Activated T-helper 1 cell treated with anti-CD3 and anti-CD28 coated beads, Interleukin-12 subunit alpha, Interleukin-12 subunit beta, Interleukin-2, Interleukin-4 antibody, amounts not matched to agents 30 ng/mL and 10 ng/mL and 1 ng/mL, durations not matched to agents 14 hours and 24 hours and 36 hours (primary cell): ENCODE results near the gene PLA2G2E. TPM values are rescaled to one million over a fixed set of nuclear protein-coding genes. Genes with fewer than 3 reads are reported as not detected.
"Not testable (repeated sequence)": the region's sequence is repeated elsewhere in the genome, so short reads cannot be mapped to it uniquely, and the experiment has no call there.

Experiments used
- DNase-seq: peaks from one replicate; pipeline ENCODE4 v3.0.0; 2021; ENCODE audit warnings: low spot score
- H3K27ac Mint-ChIP-seq: one replicate; pipeline ENCODE4 v1.8.0; 2021; ENCODE audit warnings: mild to moderate bottlenecking, mixed read lengths
- H3K27me3 Mint-ChIP-seq: one replicate; pipeline ENCODE4 v1.8.0; 2022; ENCODE audit warnings: mild to moderate bottlenecking, moderate library complexity, mixed read lengths; ENCODE audit not compliant: insufficient read depth
- H3K36me3 Mint-ChIP-seq: one replicate; pipeline ENCODE4 v1.8.0; 2021; ENCODE audit warnings: low read depth, mixed read lengths
- H3K4me1 Mint-ChIP-seq: one replicate; pipeline ENCODE4 v1.8.0; 2021; ENCODE audit warnings: low read depth, mixed read lengths
- H3K4me3 Mint-ChIP-seq: one replicate; pipeline ENCODE4 v1.8.0; 2021; ENCODE audit warnings: mild to moderate bottlenecking, moderate library complexity, mixed read lengths
- H3K9me3 Mint-ChIP-seq: one replicate; pipeline ENCODE4 v1.8.0; 2021; ENCODE audit warnings: mixed read lengths
- intact Hi-C: fragments of 100-400 bp; cut with micrococcal nuclease; formaldehyde crosslinking; loops from one replicate; pipeline ENCODE4 v1.15.1; 2024
- total RNA-seq: library from RNA; stranded (reverse); gene quantifications from 2 replicates; pipeline ENCODE4 v1.2.3, GENCODE V29; 2022

Gene PLA2G2E
- total RNA-seq, 1 donor from 2014 or later: not detected

- Mint-ChIP-seq H3K27me3 (peaks cover 7% of the 10 kb centered on the region), H3K9me3 (no peaks in the 10 kb centered on the region), H3K27ac (no peak overlapping the region), H3K4me1 (no peaks in the 10 kb centered on the region), H3K4me3 (no peak overlapping the region), H3K36me3 (no peaks in the 10 kb centered on the region)
- intact Hi-C loops: no loop called here
- no peak for DNase-seq
Observed at GRCh38 chr1:19945914-19946313, 22.5 kb upstream of the PLA2G2E start.

DNA sequence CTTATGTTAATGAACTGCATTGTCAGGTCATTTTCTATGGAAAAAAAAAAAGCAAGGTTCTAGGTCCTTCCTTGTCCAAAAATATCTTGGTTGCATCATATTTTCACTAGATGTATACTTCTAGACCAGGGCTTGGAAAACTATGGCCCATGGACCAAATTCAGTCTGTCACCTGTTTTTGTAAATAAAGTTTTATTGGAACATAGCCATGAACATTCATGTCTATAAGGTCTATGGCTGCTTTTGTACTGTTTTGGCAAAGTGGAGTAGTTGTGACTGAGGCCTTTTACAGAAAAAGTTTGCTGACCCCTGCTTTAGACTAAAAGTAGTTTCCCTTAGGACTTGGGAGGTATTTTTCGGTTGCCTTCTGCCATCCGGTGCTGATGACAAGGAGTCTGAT, 19.2 kb upstream of the PLA2G2E start:
- DNase-seq: no peak
- Mint-ChIP-seq H3K9me3 (no peaks in the 10 kb centered on the region), H3K36me3 (no peaks in the 10 kb centered on the region), H3K4me3 (no peak overlapping the region), H3K27ac (no peak overlapping the region), H3K27me3 (peaks cover 11% of the 10 kb centered on the region), H3K4me1 (no peaks in the 10 kb centered on the region)
- intact Hi-C loops: no loop called here

GRCh38 chr1:19942088-19942487, 18.7 kb upstream of the PLA2G2E start:
- H3K36me3 Mint-ChIP-seq: no peaks in the 10 kb centered on the region
- no peaks in the 10 kb centered on the region for H3K9me3 Mint-ChIP-seq
- no peak overlapping the region for H3K27ac Mint-ChIP-seq
- H3K27me3 Mint-ChIP-seq: peaks cover 11% of the 10 kb centered on the region
- intact Hi-C loops: no loop called here
- H3K4me1 Mint-ChIP-seq: no peaks in the 10 kb centered on the region
- H3K4me3 Mint-ChIP-seq: no peak overlapping the region
- DNase-seq: no peak

GRCh38 chr1:19941206-19941568, 17.8 kb upstream of the PLA2G2E start:
- H3K27ac Mint-ChIP-seq: no peak overlapping the region
- intact Hi-C loops: no loop called here
- H3K9me3 Mint-ChIP-seq: no peaks in the 10 kb centered on the region
- no peaks in the 10 kb centered on the region for H3K4me1 Mint-ChIP-seq
- H3K4me3 Mint-ChIP-seq: no peak overlapping the region
- H3K36me3 Mint-ChIP-seq: no peaks in the 10 kb centered on the region
- peaks cover 8% of the 10 kb centered on the region for H3K27me3 Mint-ChIP-seq
- DNase-seq: no peak

GRCh38 chr1:19940486-19941205, 17.2 kb upstream of the PLA2G2E start:
- DNase-seq: no peak
- H3K27ac Mint-ChIP-seq: no peak overlapping the region
- H3K9me3 Mint-ChIP-seq: no peaks in the 10 kb centered on the region
- intact Hi-C loops: no loop called here
- no peaks in the 10 kb centered on the region for H3K4me1 Mint-ChIP-seq
- H3K27me3 Mint-ChIP-seq: peaks cover 6% of the 10 kb centered on the region
- H3K4me3 Mint-ChIP-seq: no peak overlapping the region
- H3K36me3 Mint-ChIP-seq: no peaks in the 10 kb centered on the region

DNA sequence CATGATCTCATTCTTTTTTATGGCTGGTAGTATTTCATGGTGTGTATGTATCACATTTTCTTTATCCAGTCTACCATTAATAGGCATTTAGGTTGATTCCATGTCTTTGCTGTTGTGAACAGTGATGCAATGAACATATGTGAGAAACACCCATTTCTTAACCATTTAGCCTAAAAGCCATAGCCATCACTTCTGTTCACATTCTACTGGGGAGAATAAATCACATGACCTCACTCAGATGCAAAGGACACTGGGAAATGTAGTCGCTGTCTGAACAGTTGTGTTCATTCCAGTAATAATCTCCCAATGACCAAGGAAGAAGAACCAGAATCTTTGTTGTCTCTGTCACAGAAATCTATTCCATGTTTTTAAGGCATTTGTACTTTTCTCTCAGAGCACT, 15.1 kb upstream of the PLA2G2E start:
- no peaks in the 10 kb centered on the region for H3K9me3 Mint-ChIP-seq
- no peak for DNase-seq
- H3K4me1 Mint-ChIP-seq: no peaks in the 10 kb centered on the region
- intact Hi-C loops: no loop called here
- H3K27ac Mint-ChIP-seq: no peak overlapping the region
- peaks cover 6% of the 10 kb centered on the region for H3K27me3 Mint-ChIP-seq
- no peaks in the 10 kb centered on the region for H3K36me3 Mint-ChIP-seq
- H3K4me3 Mint-ChIP-seq: no peak overlapping the region

GRCh38 chr1:19936061-19936750, 12.8 kb upstream of the PLA2G2E start:
- H3K36me3 Mint-ChIP-seq: no peaks in the 10 kb centered on the region
- intact Hi-C loops: no loop called here
- H3K27me3 Mint-ChIP-seq: peaks cover 6% of the 10 kb centered on the region
- peaks cover 19% of the 10 kb centered on the region for H3K9me3 Mint-ChIP-seq
- H3K4me1 Mint-ChIP-seq: no peaks in the 10 kb centered on the region
- no peak overlapping the region for H3K27ac Mint-ChIP-seq
- DNase-seq: no peak
- H3K4me3 Mint-ChIP-seq: no peak overlapping the region

GRCh38 chr1:19934336-19934735, 10.9 kb upstream of the PLA2G2E start:
- intact Hi-C loops: no loop called here
- Mint-ChIP-seq H3K36me3 (no peaks in the 10 kb centered on the region), H3K27ac (no peak overlapping the region)

DNA sequence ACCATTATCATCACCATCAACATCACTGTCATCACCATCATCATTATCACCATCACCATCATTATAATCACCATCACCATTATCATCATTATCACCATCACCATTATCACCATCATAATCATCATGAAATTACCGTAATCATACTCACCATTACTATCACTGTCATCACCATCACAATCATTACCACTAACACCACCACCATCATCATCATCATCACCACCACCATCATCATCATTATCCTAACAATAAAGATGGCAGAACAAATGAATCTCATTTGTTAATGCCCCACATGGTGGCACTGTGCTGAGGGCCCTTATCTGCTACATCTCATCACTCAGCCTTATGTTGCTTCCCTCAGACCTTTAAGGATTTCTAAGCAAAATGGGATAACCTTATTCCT, 9.4 kb upstream of the PLA2G2E start:
- Mint-ChIP-seq H3K27ac (no peak overlapping the region), H3K4me1 (no peaks in the 10 kb centered on the region), H3K36me3 (no peaks in the 10 kb centered on the region), H3K27me3 (no peaks in the 10 kb centered on the region), H3K9me3 (peaks cover 25% of the 10 kb centered on the region), H3K4me3 (no peak overlapping the region)
- intact Hi-C loops: no loop called here
- DNase-seq: no peak

More at GRCh38 chr1:19934336-19934735, 10.9 kb upstream of the PLA2G2E start:
- Mint-ChIP-seq H3K4me3 (no peak overlapping the region), H3K27me3 (no peaks in the 10 kb centered on the region), H3K4me1 (no peaks in the 10 kb centered on the region), H3K9me3 (peaks cover 22% of the 10 kb centered on the region)
- DNase-seq: no peak

GRCh38 chr1:19927130-19927421, 3.7 kb upstream of the PLA2G2E start:
- intact Hi-C loops, H3K36me3 Mint-ChIP-seq, H3K4me1 Mint-ChIP-seq, H3K27me3 Mint-ChIP-seq, DNase-seq, H3K27ac Mint-ChIP-seq, H3K4me3 Mint-ChIP-seq: not testable (repeated sequence)
- H3K9me3 Mint-ChIP-seq: peaks cover 15% of the 10 kb centered on the region

- H3K4me3 Mint-ChIP-seq: no peak overlapping the region
- intact Hi-C loops: no loop called here
- H3K36me3 Mint-ChIP-seq: no peaks in the 10 kb centered on the region
Observed at GRCh38 chr1:19926296-19927129, 3.1 kb upstream of the PLA2G2E start.

DNA sequence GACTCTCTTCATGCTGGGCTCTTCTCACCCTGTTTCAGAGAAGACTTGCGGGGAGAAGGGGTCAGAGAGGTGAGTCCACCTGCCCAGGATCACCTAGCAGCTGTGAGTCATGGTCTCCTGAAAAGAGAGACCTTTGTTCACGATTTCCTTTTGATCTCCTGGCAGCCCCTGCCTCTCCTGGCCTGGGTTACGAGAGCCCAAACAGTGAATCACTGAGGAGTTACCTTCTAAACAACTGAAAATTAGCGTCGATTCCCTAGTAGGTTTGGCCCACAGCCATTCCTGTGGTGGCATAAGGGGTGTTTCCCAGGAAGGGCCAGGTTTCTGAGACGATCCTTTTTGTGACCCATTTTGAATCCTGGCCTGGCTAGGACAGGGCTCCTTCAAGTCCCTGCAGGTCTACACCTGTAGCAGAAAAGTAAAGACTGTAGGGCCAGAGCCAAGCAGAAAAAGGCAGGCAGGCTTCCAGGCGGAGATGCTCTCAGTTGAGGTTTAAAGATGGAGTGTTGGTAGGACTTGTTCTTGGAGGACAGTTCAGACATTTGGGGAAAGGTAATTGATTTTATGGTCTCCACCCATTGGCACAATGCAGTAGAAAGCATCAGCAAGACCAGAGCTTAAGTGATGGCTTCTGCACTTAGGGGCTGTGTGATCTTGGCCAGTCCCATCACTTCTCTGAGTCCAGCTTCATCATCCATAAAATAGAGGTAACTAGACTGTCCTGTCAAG, 2.1 kb upstream of the PLA2G2E start:
- Mint-ChIP-seq H3K27ac (no peak overlapping the region), H3K4me1 (no peaks in the 10 kb centered on the region), H3K27me3 (peaks cover 5% of the 10 kb centered on the region), H3K4me3 (no peak overlapping the region), H3K9me3 (peaks cover 6% of the 10 kb centered on the region), H3K36me3 (no peaks in the 10 kb centered on the region)
- intact Hi-C loops: no loop called here
- DNase-seq: no peak

More at GRCh38 chr1:19926296-19927129, 3.1 kb upstream of the PLA2G2E start:
- no peaks in the 10 kb centered on the region for H3K4me1 Mint-ChIP-seq
- no peak overlapping the region for H3K27ac Mint-ChIP-seq
- peaks cover 9% of the 10 kb centered on the region for H3K9me3 Mint-ChIP-seq
- H3K27me3 Mint-ChIP-seq: peaks cover 5% of the 10 kb centered on the region
- DNase-seq: no peak

- no peaks in the 10 kb centered on the region for H3K9me3 Mint-ChIP-seq
- H3K4me3 Mint-ChIP-seq: no peak overlapping the region
- no peaks in the 10 kb centered on the region for H3K36me3 Mint-ChIP-seq
- H3K27me3 Mint-ChIP-seq: peaks cover 5% of the 10 kb centered on the region
- H3K27ac Mint-ChIP-seq: no peak overlapping the region
- intact Hi-C loops: no loop called here
- no peak for DNase-seq
- no peaks in the 10 kb centered on the region for H3K4me1 Mint-ChIP-seq
Observed at GRCh38 chr1:19923953-19924346, 533 bp upstream of the PLA2G2E start.
